Right atrium auricular region (tissue), 2 donors: ENCODE measurements around the gene HOXA5. TPM values are rescaled to one million over a fixed set of nuclear protein-coding genes. Genes with fewer than 3 reads are reported as not detected.

Experiments
- DNase-seq: peaks from one replicate; pipeline ENCODE4 v3.0.0-alpha.2; 2019; ENCODE audit warnings: low spot score
- H3K27ac ChIP-seq, 2 donors: fragments of 200-600 bp; sonication (generic); 1 replicate in 1 of 2; 2 replicates in 1 of 2; pipeline ENCODE4 v1.5.1; 2016 to 2019
- H3K27me3 ChIP-seq, 2 donors: fragments of 200-600 bp; sonication (generic); one replicate each; pipeline versions ENCODE4 v1.5.1 to v1.6.0; 2017 to 2019
- H3K36me3 ChIP-seq: fragments of 200-600 bp; sonication (generic); one replicate; pipeline ENCODE4 v1.5.1; 2016
- H3K4me1 ChIP-seq, 2 donors: fragments of 200-600 bp; sonication (generic); one replicate each; pipeline versions ENCODE4 v1.5.1 to v1.6.0; 2017 to 2019
- H3K4me3 ChIP-seq, 2 donors: fragments of 200-600 bp; sonication (generic); 1 replicate in 1 of 2; 2 replicates in 1 of 2; pipeline ENCODE4 v1.5.1; 2017 to 2019; ENCODE audit warnings: mild to moderate bottlenecking in 1 of 2, moderate library complexity in 1 of 2
- H3K9me3 ChIP-seq, 2 donors: fragments of 200-600 bp; sonication (generic); one replicate each; pipeline ENCODE4 v1.5.1; 2019
- total RNA-seq, 2 donors: library from RNA; depleted of rRNA; stranded (reverse); fragments of >200 nt; gene quantifications; one replicate each; pipeline ENCODE4 v1.1.0, GENCODE V29; 2016
- TF ChIP-seq, protein P1 (sequence below), 2 donors: fragments of 200-600 bp; sonication (generic); IDR thresholded peaks; one replicate each; pipeline ENCODE4 v1.5.1; 2019; ENCODE audit warnings: antibody characterized with exemption in 2 of 2

HOXA5 gene
- total RNA-seq, 2 donors from 2014 or later, result 0.24 to 0.96 TPM

DNA sequence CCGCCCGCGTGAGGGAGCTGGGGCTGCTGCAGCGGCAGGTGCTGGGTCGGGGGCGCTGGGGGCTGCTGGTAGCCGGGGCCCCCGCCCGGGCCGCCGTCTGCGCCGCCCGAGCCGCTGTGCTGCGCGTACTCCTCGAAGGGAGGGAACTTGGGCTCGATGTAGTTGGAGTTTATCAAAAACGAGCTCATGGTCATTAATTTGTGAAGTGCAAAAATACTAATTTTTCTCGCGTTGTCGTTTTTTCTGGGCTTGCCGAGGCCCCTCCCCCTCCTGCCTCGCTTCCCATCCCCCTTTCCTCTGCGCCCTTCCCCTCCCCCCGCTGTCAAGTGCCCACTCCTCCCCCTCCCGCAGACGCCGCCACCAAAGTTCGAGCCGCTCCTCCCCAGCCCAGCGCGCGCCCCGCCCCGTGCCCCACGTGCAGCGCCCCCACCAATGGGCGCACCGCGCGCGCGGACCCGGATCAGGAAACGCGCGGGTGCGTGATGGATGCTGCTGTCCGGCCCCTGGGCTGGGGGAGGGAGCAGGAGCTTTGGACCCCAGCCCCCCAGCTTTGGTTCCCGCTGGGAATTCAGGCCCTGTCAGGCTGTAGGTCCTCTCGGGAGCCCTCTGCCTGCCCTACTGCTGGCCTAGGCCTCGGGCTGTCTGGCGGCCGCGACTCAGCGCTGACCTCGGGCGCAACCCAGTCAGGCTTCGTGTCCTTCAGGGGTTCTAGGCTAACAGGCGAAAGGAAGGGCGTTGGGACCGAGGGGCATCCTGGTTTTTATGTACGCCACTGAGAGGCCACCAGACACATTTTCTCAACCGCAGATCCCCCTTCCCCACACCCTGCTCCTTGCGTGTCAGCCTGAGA, 12.7 kb downstream of the HOXA5 start, which contains the start of gene HOXA4:
HOXA4 (minus strand) TSS at position 218 of the 850 bp plus-strand sequence; CDS start at position 194, 24 bp downstream.
- Histone ChIP-seq H3K27ac (peak within 1 kb of the TSS; percentile 62 to 64), H3K9me3 (no peaks in the 10 kb centered on the region), H3K4me3 (peak within 1 kb of the TSS; percentile 40 to 58), H3K27me3 (peaks cover 14 to 21% of the 10 kb centered on the region in 2 donors), H3K36me3 (no peaks in the 10 kb centered on the region), H3K4me1 (peaks cover 0 to 10% of the 10 kb centered on the region in 2 donors)
- DNase-seq, result no peak
- TF ChIP-seq, protein P1, sequence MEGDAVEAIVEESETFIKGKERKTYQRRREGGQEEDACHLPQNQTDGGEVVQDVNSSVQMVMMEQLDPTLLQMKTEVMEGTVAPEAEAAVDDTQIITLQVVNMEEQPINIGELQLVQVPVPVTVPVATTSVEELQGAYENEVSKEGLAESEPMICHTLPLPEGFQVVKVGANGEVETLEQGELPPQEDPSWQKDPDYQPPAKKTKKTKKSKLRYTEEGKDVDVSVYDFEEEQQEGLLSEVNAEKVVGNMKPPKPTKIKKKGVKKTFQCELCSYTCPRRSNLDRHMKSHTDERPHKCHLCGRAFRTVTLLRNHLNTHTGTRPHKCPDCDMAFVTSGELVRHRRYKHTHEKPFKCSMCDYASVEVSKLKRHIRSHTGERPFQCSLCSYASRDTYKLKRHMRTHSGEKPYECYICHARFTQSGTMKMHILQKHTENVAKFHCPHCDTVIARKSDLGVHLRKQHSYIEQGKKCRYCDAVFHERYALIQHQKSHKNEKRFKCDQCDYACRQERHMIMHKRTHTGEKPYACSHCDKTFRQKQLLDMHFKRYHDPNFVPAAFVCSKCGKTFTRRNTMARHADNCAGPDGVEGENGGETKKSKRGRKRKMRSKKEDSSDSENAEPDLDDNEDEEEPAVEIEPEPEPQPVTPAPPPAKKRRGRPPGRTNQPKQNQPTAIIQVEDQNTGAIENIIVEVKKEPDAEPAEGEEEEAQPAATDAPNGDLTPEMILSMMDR (IDR thresholded peaks at IDR 0.05), result no peak

GRCh38 chr7:27129729-27130539, 13.5 kb downstream of the HOXA5 start:
- no peaks in the 10 kb centered on the region for H3K9me3 ChIP-seq
- no peak for DNase-seq
- H3K27me3 ChIP-seq, result peaks cover 10 to 15% of the 10 kb centered on the region in 2 donors
- peak overlapping the region; percentile 59 to 64 for H3K27ac ChIP-seq
- TF ChIP-seq, protein P1 (IDR thresholded peaks at IDR 0.05), result no peak
- H3K36me3 ChIP-seq, result no peaks in the 10 kb centered on the region
- H3K4me3 ChIP-seq, result peak overlapping the region; percentile 40 to 58
- peaks cover 0 to 10% of the 10 kb centered on the region in 2 donors for H3K4me1 ChIP-seq

DNA sequence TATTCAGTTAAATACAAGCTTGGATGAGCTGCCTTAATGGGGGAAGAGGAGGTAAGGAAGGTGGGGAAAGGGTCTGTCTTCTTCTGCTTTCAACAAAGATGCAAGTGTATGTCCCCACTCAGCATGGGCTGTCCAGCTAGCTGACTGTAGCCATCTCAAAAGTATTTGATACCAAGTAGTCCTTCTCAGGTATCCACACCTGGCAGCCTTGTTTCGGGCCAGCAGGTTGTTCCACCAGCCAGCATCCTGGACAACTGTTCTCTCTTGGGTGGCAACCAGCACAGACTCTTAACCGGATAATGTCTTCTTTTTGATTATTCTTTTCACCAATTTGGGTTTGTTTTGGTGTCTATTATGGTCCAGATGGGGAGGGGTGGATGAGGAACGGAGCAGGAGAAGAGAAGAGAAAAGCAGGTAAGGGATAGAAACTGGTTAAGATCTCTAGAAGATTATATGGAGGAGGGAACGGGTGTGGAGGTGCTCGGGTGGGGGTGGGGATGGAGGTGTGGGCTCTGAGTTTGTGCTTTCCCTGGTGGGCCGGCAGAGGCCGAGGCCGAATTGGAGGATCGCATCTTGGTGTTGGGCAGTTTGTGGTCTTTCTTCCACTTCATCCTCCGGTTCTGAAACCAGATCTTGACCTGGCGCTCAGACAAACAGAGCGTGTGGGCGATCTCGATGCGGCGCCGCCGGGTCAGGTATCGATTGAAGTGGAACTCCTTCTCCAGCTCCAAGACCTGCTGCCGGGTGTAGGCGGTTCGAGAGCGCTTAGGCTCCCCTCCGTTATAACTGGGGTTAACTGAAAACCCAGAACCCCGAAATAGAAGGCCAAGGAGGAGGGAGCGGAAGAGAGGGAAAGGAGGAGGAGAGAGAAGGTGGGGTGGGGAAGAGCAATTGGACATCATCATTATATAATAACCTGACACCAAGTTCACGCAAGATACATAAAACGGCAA, 14.4 kb downstream of the HOXA5 start:
- no peak for DNase-seq
- Histone ChIP-seq H3K27ac (no peak overlapping the region), H3K36me3 (no peaks in the 10 kb centered on the region), H3K9me3 (no peaks in the 10 kb centered on the region), H3K4me3 (peak overlapping the region in 1 of 2 donors; percentile 58), H3K27me3 (peaks cover 10 to 22% of the 10 kb centered on the region in 2 donors), H3K4me1 (peaks cover 0 to 10% of the 10 kb centered on the region in 2 donors)
- TF ChIP-seq, protein P1 (IDR thresholded peaks at IDR 0.05), result no peak

GRCh38 chr7:27128034-27128433, 15.4 kb downstream of the HOXA5 start:
- H3K36me3 ChIP-seq, result no peaks in the 10 kb centered on the region
- no peak overlapping the region for H3K4me3 ChIP-seq
- peaks cover 13 to 23% of the 10 kb centered on the region in 2 donors for H3K27me3 ChIP-seq
- no peak overlapping the region for H3K27ac ChIP-seq
- TF ChIP-seq, protein P1 (IDR thresholded peaks at IDR 0.05), result no peak
- H3K4me1 ChIP-seq, result peaks cover 0 to 10% of the 10 kb centered on the region in 2 donors
- H3K9me3 ChIP-seq, result no peaks in the 10 kb centered on the region
- DNase-seq, result no peak
